GM12873 (cell line): Measurements from ENCODE around the gene ADARB1.

ENCODE experiments used
- TF ChIP-seq, protein P1 (sequence below): IDR thresholded peaks from 2 replicates; pipeline ENCODE4 v1.5.1; 2012; ENCODE audit warnings: low read depth, mild to moderate bottlenecking, moderate library complexity, low read length, control low read depth; ENCODE audit not compliant: insufficient read depth; ENCODE audit errors: missing control alignments

Gene ADARB1

GRCh38 chr21:45256021-45256911, 181.9 kb downstream of the ADARB1 start:
- TF ChIP-seq, protein P1, sequence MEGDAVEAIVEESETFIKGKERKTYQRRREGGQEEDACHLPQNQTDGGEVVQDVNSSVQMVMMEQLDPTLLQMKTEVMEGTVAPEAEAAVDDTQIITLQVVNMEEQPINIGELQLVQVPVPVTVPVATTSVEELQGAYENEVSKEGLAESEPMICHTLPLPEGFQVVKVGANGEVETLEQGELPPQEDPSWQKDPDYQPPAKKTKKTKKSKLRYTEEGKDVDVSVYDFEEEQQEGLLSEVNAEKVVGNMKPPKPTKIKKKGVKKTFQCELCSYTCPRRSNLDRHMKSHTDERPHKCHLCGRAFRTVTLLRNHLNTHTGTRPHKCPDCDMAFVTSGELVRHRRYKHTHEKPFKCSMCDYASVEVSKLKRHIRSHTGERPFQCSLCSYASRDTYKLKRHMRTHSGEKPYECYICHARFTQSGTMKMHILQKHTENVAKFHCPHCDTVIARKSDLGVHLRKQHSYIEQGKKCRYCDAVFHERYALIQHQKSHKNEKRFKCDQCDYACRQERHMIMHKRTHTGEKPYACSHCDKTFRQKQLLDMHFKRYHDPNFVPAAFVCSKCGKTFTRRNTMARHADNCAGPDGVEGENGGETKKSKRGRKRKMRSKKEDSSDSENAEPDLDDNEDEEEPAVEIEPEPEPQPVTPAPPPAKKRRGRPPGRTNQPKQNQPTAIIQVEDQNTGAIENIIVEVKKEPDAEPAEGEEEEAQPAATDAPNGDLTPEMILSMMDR = no peak

DNA sequence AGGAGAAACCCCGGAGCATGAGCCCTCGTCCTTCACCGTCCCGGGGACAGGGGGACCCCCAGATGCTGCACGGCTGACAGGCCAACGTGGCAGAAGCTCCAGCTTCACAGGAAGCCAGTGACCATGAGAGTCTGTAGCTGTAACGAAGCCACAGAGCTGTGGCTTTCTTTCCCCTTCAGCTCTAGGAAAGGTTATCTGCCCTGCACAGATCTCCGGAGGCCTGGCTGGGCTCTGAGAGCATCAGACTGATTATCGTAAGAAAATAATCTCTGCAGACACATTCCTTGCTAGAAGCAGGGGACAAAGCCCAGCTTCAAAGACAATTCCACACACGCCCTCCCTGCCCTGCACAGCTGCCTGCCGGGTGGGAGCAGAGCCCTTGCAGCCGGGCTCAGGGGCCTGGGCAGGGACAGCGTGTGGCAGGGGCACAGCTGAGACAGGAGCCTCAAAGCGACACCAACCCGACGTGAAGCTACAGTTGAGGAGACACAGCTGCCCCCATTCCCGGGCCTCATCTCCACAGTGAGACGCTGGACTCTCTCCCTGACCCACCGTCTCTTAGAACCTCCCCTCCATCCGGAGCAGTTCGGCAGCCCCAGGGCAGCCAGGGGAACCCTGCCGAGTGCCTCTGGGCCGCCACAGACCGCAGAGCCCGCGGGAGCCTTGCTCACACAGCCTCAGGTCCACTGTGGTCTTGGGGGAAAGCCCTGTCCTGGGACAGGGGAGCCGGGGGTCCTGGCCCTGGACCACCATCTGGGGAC, 182.7 kb downstream of the ADARB1 start:
- TF ChIP-seq, protein P1 = no peak

GRCh38 chr21:45257673-45258341, 183.4 kb downstream of the ADARB1 start:
- TF ChIP-seq, protein P1 = no peak

DNA sequence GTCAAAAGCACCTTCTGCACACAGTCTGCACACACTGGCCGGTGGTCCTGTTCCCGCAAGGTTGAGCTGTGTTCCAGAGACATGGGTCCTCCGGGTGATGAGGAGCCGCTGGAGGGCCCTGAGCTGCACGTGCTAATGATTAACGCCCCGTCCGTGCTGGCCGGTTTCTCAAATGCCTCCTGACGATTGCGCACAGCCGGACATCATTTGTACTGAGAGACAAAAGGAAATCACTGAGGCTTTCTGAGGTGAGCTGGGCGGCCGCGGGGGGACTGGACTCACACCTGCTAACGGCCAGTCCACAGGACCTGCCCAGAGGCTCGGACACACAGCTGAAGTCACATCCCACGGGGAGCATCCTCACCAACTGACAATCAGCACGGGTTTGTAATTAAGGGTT, 184.1 kb downstream of the ADARB1 start:
- TF ChIP-seq, protein P1 = no peak

- TF ChIP-seq, protein P1 = no peak
Observed at GRCh38 chr21:45259206-45259840, 184.9 kb downstream of the ADARB1 start.

DNA sequence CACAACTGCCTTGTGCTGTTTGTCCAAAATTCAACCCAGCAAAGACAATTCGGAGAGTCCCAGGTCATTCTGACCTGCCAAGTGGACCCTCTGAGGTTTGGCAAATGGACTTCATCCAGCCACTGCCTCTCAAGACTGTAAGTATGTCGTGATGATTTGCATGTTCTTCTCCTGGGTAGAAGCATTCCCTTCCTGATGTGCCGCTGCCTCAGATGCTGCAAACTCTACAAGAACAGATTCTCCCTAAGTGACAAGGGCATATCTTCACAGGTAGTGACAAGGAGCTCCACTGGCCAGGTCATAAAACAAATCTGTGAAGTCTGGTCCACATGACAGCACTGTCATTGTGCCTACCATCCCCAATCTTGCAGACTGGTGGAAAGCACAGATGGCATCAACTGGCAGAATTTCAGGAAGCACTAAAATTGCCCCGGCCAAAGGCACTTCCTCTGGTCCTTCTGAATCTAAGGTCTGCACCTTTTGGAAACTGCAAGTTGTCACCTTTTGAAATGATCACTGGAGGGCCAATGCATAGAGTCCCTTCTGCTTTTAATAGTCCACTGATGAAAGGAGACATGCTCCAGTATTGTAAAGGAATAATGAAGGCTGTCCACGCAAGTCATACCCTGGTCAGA, 185.9 kb downstream of the ADARB1 start:
- TF ChIP-seq, protein P1 = no peak
